Loucy (cell line): ENCODE data around the gene ABLIM1.

Experiments used
- CTCF ChIP-seq: fragments of 200-600 bp; sonication (generic); conservative IDR thresholded peaks from 2 replicates; pipeline ENCODE4 v1.5.1; 2014; ENCODE audit warnings: mild to moderate bottlenecking, antibody characterized with exemption, low read length
- EZH2phosphoT487 ChIP-seq: fragments of 200-600 bp; IDR thresholded peaks from 2 replicates; pipeline ENCODE4 v1.6.1; 2018; ENCODE audit warnings: antibody characterized with exemption, mild to moderate bottlenecking, moderate library complexity, borderline replicate concordance

DNA sequence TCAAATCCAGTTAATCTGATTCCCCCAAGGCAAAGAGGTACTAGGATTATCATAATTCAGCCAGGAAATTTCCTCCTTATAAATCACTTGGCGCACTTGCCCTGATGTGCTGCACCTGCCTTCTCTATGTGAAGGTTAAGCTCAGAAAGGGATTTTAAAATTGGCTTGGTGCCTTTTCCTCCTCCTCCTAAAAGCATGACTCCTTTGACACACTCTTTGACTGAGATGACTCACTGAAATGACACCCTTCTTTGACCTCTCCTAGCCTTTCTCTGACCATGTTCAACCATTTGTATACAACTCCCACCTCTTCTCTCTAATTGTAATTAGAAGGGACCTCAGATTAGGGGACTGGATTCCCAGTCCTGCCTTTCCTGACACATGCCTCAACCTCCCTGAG is 46.5 kb downstream of the ABLIM1 start:
- TF ChIP-seq CTCF (no peak), EZH2phosphoT487 (no peak)
